ENCODE data around the gene C7. TPM values are rescaled to one million over a fixed set of nuclear protein-coding genes. Genes with fewer than 3 reads are reported as not detected.
"Not testable (repeated sequence)": the region's sequence is repeated elsewhere in the genome, so short reads cannot be mapped to it uniquely, and the experiment has no call there.

The C7 gene
- 84.1 TPM for total RNA-seq
- long read RNA-seq, full-length matches to known transcripts, result 41 of 64 reads
- long read RNA-seq, partial matches to known transcripts, result 20 of 64 reads
- long read RNA-seq, other reads (novel, unspliced or antisense), result 3 of 64 reads

DNA sequence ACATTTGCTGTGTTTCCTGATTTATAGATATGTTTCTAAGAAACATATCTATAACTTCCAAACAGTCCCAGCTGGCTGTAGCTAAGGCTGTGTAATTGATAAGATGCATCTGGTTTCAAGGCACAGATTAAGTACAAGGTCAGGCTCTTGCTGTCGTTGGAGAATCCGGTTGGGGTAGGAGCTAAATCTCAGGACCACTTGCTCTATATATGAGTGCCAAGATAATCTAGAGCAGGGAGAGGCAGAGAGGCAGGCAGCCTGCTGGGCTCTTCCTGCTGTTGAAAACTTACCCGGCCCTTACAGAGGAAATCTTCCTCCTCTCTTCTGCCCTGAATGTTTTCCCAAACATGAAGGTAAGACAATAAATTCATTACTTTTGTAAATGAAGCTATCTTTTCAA is at the start of gene C7:
Gene C7, plus strand, starts transcription at position 234 of the 400 bp plus-strand sequence. Its CDS starts 114 bp downstream, at position 348.
- intact Hi-C loops (cut with DNase I), result loop anchor here (5.0 kb wide), 3 partner anchors 83 to 933 kb away; no protein-coding TSS in a partner anchor
- no peak for DNase-seq (ENCODE audit: low spot score)

DNA sequence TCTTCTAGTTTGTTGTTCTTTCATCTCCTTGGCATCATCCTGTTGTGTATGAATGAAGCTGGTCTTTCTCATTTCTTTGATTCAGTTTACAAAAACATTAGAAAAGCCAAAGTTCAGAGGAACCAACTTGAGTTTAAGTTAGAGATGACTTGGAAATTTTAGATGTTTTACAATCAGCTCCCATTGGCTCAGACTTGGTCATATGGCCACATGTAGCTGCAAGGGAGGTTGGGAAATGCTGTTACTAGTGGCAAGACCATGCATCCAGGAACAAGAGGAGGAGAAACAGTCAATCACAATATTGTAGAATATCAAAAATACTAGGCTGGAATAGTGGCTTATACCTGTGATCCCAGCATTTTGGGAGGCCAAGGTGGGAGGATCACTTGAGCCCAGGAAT is 48.6 kb upstream of the C7 start:
- no peak for DNase-seq (ENCODE audit: low spot score)
- intact Hi-C loops (cut with DNase I), result no loop called here

DNA sequence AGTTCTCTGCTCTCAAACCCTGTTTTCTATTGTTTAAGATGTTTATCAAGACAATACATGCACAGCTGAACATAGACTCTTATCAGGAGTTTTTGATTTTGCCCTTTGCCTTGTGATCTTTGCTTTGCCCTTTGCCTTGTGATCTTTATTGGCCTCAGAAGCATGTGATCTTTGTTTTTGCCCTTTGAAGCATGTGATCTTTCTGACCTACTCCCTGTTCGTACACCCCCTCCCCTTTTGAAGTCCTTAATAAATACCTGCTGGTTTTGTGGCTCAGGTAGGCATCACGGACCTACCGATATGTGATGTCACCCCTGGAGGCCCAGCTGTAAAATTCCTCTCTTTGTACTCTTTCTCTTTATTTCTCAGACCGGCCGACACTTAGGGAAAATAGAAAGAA is 44.3 kb upstream of the C7 start:
- intact Hi-C loops (cut with DNase I), result not testable (repeated sequence)

DNA sequence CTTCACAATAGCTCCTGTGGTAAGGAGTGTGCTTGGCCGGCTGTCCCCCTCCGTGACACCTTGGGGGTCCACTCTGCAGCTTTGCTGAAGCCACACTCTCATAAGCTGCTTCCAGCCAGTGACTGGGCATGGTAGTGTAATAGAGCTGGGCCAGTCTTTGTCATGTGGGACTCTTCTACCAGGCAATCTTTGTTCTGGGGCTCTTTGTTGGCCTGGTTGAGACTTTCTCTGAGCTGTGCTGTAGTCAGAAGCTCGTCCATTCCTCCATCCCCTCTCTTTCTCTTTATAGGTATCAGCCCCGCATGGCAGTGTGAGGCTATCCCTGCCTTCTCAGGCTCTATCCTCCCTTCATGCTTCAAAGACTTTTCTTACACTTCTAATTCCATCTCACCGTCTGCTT is 42.5 kb upstream of the C7 start:
- intact Hi-C loops (cut with DNase I), result no loop called here

More for the DNA sequence above, 44.3 kb upstream of the C7 start:
- DNase-seq (ENCODE audit: low spot score), result not testable (repeated sequence)

DNA sequence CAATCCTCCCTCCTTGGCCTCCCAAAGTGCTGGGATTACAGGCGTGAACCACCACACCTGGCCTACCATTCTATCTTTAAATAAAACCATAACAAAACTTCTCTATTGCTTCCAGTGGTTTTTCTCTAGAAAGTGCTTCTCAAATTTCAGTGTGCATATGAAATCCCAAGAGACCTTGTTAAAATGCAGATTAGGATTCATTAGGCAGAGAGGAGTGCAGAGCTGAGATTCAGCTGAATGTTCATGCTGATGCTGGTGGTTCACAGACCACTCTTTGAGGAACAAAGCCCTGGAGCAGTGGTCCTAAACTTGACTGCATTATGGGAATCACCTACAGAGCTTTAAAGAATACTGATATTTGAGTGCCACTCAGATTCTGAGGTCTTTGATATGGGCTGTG is 39.9 kb upstream of the C7 start:
- DNase-seq (ENCODE audit: low spot score), result no peak
- intact Hi-C loops (cut with DNase I), result no loop called here

More for the DNA sequence above, 42.5 kb upstream of the C7 start:
- DNase-seq (ENCODE audit: low spot score), result no peak

DNA sequence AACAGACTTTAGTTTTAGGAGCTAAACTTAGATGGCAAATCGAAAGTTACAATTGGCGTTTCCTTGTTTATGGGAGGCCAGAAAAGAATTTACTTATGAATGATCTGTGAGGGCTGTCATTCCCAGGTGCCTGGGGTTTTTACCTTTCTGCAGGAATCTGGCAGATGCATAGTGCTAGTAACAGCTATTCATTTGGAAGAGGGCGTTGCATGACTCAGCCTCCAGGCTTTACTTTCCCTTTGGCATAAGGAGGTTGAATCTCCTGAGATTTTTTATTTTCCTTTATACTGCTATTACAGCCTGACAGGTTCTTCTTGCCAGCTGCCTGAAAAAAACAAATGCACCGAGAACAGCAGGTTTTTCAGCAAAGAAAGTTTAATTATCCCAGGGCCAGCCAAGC is 38.1 kb upstream of the C7 start:
- no peak for DNase-seq (ENCODE audit: low spot score)
- intact Hi-C loops (cut with DNase I), result no loop called here

DNA sequence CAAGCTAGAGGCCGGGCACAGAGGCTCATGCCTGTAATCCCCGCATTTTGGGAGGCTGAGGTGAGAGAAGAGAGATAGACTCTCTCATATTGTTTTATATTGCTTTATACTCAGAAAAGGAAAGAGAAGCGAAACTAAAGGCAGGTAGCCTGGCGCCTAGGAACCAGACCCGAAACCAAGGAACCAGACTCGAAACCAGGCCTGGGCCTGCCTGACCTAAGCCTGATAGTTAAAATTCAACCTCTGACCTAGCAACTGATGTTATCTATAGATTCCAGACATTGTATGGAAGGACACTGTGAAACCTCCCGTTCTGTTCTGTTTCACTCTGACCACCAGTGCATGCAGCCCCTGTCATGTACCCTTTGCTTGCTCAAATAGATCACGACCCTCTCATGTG is 37.0 kb upstream of the C7 start:
- intact Hi-C loops (cut with DNase I); DNase-seq (ENCODE audit: low spot score): not testable (repeated sequence)

DNA sequence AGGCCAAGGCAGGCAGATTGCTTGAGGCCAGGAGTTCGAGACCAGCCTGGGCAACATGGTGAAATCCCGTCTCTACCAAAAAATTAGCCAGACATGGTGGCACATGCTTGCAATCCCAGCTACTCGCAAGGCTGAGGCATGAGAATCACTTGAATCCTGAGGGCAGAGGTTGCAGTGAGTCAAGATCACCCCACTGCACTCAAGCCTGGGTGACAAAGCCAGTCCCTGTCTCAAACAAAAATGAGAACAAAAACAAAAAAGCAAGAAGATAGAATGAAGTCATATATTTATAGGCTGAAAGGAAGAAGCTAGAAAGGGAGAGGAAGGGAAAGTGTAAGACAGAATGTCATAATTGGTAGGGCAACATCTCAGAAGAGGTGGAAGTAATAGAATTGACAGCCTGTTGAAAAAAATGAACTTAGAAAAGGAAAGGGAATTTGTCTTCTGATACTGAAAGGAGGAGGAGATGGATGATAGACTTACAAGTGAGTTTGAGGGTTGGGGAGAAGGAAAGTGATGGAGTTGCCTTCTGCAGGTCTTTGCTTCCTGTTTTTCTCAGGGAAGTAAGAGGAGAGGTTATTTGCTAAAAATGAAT is 35.9 kb upstream of the C7 start:
- DNase-seq (ENCODE audit: low spot score), result no peak
- intact Hi-C loops (cut with DNase I), result no loop called here

DNA sequence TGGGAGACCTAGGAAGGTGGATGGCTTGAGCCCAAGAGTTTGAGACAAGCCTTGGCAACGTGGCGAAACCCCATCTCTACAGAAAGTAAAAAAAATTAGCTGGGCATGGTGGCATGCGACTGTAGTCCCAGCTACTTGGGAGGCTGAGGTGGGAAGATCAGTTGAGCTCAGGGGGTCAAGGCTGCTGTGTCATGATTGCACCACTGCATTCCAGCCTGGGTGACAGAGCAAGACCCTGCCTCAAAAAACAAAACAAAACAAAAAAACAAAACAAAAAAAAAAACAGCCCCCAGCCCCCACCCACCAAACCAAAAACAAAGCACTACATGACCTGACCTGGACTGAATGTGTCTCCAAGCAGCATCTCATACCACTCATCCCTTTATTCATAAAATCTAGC is 33.3 kb upstream of the C7 start:
- intact Hi-C loops (cut with DNase I), result no loop called here
- no peak for DNase-seq (ENCODE audit: low spot score)

DNA sequence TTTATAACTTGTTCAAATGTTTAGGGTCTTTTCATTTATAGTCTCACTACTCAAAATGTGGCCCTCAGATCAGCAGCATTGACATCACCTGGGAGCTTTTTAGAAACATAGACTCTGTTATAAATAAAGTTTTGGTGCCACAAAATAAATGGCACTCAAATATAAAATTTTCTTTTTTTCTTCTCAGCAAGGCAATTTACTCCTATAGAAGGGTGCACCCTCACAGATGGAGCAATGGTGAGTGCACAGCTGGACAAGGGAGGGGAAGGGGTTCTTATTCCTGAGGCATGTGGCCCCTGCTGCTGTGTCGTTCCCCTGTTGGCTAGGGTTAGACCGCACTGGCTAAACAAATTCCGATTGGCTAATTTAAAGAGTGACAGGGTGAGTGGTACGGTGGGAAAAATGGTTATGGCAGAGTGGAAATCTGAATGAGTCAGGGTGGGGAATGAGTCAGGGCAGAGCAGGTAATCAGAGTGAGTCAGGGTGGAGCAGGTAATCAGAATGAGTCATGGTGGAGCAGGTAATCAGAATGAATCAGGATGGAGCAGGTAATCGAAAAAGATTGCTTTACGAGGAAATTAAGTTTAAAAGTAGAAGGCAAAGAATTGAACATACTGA is 31.8 kb upstream of the C7 start:
- no peak for DNase-seq (ENCODE audit: low spot score)
- intact Hi-C loops (cut with DNase I), result no loop called here

DNA sequence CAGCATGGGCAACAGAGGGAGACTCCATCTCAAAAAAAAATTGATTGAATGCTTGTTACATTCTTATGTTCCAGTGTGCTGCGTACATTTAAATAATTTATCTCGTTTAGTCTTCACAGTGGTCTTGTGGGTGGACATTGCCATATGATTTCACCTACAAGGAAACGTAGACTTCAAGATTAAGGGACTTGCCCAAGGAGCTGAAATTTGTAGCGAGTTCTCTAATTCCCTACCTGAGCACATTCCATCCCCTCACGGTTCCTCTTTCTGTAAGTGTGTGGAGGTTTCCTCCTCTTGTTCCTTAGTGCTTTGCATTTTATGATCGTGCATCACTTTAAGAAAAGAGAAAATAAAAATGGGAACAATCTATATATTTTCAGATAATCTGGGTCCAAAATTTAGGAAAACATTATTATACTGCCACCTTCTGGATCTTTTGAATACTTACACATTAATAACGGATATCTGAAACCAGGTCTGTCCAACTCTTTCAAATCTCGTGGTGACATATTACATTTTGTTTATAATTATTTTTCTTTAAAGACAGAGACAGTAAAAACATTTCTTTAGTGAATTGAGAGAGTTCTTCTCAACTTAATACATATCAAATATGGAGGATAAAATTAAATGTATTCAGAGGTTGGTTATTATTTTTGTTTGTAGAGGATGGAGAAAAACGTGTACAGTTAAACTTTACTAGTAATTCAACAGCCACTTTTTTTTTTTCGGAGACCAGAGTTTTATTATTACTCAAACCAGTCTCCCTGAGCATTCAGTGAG is 29.9 kb upstream of the C7 start:
- no peak for DNase-seq (ENCODE audit: low spot score)
- intact Hi-C loops (cut with DNase I), result no loop called here

DNA sequence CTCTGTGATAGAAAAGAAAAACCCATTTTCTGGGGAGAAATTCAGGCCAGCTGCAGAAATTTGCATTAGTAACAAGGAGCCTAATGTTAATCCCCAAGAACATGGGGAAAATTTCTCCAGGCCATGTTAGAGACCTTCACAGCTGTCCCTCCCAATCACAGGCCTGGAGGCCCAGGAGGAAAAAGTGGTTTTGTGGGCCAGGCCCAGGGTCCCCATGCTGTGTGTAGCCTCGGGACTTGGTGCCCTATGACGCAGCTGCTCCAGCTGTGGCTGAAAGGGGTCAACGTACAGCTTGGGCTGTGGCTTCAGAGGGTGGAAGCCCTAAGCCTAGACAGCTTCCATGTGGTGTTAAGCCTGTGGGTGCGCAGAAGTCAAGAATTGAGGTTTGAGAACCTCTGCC is 27.0 kb upstream of the C7 start:
- DNase-seq (ENCODE audit: low spot score), result no peak
- intact Hi-C loops (cut with DNase I), result loop anchor here (5.0 kb wide), 1 partner anchor 125 kb away; the partner anchor contains the start of gene TTC33

DNA sequence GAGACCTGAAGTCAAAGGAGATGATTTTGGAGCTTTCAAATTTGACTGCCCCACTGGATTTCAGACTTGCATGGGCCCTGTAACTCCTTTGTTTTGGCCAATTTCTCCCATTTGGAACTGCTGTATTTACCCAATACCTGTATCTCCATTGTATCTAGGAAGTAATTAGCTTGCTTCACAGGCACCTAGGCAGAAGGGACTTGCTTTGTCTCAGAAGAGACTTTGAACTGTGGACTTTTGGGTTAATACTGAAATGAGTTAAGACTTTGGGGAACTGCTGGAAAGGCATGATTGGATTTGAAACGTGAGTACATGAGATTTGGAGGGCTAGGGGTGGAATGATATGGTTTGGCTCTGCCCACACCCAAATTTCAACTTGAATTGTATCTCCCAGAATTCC is 26.2 kb upstream of the C7 start:
- intact Hi-C loops (cut with DNase I), result loop anchor here (5.0 kb wide), 1 partner anchor 126 kb away; the partner anchor contains the start of gene TTC33

DNA sequence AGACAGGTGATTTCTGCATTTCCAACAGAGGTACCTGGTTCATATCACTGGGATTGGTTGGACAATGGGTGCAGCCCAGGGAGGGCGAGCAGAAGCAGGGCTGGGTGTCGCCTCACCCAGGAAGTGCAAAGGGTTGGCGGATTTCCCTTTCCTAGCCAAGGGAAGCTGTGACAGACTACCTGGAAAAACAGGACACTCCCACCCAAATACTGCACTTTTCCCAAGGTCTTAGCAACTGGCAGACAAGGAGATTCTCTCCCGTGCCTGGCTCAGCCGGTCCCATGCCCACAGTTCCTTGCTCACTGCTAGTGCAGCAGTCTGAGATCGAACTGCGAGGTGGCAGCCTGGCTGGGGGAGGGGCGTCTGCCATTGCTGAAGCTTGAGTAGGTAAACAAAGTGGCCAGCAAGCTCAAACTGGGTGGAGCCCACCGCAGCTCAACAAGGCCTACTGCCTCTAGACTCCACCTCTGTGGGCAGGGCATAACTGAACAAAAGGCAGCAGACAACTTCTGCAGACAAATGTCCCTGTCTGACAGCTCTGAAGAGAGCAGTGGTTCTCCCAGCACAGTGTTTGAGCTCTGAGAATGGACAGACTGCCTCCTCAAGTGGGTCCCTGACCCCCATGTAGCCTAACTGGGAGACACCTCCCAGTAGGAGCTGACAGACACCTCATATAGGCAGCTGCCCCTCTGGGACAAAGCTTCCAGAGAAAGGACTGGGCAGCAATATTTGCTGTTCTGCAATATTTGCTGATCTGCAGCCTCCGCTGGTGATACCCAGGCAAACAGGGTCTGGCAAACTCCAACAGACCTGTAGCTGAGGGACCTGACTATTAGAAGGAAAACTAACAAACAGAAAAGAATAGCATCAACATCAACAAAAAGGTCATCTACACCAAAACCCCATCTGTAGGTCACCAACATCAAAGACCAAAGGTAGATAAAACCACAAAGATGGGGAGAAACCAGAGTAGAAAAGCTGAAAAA is 13.6 kb upstream of the C7 start:
- intact Hi-C loops (cut with DNase I); DNase-seq (ENCODE audit: low spot score): not testable (repeated sequence)

More for the DNA sequence above, 26.2 kb upstream of the C7 start:
- not testable (repeated sequence) for DNase-seq (ENCODE audit: low spot score)

DNA sequence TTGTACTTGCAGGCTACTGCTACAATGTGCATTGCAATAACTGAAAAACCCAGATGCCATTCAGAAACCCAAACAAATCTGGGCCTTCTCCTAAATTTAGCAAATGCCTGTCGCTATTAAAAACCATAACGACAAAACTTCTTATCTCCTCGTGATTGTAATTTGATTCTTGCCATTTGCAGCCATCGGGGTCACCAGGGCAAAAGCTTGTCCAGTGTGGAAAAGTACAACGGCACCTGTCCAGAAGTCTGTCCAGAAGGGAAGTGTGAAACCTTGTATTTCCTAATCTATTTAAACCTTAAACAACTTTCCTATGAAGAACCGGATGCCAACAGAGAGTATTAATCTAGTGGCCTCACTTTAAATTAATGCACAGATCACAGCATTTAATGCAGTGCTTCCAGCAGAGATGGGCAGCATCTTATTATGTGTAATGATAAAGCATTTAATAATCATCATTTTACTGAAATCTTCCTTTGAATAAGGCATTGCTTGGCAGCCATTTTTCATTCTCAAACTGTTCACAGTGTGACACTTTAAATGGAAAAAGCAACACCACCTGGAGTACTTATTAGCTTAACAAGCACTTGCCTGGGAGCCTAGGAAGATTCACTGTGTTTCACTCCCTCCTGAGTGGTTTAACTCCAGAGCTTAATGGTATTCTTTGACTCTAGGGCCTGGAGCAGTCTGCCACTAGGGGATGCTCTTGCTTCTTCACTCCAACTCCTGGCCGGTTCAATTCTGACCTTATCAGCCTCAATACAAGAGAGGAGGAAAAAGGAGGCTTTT is 4.9 kb upstream of the C7 start:
- no peak for DNase-seq (ENCODE audit: low spot score)
- intact Hi-C loops (cut with DNase I), result loop anchor here (2.0 to 5.0 kb wide), 4 partner anchors 290 to 738 kb away; no protein-coding TSS in a partner anchor

DNA sequence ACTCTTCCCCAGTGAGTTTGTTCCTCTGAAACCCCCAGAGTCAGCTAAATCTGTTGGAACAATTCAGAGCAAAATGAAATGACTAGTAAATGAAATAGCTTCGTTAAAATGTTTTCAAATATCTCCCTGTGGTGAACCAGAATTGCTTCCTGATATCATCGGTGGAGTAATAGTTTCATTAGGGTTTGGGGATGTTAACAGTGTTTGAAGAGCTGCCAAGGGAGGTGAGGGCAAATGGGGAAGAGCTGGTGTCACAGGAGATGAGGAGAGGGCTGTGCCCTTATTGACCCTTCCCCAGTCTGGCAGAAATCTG is 4.3 kb upstream of the C7 start:
- DNase-seq (ENCODE audit: low spot score), result no peak
- intact Hi-C loops (cut with DNase I), result loop anchor here (2.0 to 5.0 kb wide), 7 partner anchors 87 to 937 kb away; no protein-coding TSS in a partner anchor

DNA sequence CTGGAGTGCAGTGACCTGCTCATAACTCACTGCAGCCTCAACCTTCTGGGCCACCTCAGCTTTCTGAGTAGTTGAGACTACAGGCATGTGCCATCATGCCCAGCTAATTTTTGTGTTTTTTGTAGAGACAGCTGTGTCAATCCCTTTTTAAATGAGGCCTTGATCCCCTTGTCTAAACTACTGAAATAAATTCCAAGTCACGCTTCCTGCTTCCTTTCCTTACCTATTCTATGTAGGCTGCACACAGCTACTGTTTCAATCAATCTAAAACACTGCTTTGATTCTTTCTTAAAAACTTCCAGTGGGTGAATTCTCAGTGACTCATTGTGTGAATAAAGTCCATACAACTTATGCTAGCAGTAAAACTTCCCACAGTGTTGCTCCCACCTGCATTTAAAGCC is 2.9 kb upstream of the C7 start:
- intact Hi-C loops (cut with DNase I), result loop anchor here (5.0 kb wide), 3 partner anchors 86 to 936 kb away; no protein-coding TSS in a partner anchor
- no peak for DNase-seq (ENCODE audit: low spot score)

DNA sequence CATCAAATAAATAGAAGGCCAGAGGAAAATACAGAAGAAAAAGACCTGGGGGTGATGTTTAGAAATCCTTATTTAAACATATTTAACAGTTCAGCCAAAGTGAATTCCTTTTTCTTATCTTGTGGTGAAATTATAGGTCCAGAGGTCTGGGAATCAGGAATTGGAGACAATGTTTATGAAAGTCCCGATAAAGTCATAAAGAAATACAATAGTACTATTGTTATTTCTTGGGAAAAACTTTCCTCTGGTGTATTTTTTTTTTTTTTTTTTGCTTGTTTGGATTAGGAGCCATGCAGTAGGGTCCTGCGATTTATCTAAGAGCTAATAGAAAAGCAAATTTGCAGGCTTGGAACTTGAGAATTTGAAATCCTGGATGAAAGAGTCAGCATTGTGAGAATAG is 426 bp downstream of the C7 start:
- intact Hi-C loops (cut with DNase I), result loop anchor here (5.0 kb wide), 4 partner anchors 83 to 933 kb away; no protein-coding TSS in a partner anchor

More for the DNA sequence above, 426 bp downstream of the C7 start:
- no peak for DNase-seq (ENCODE audit: low spot score)

Measured in cardiac septum (tissue), 1 donor.